ENCODE results near the gene AK8.

The AK8 gene

GRCh38 chr9:132733260-132733815, 144.7 kb downstream of the AK8 start:
- no peaks in the 10 kb centered on the region for H3K4me1 ChIP-seq (ENCODE audit: control insufficient read depth in 1 of 2, insufficient read depth in 1 of 2, low read depth in 1 of 2, low read length in 1 of 2)
- no peaks in the 10 kb centered on the region for H3K36me3 ChIP-seq
- H3K9me3 ChIP-seq, result no peaks in the 10 kb centered on the region
- no peak overlapping the region for H3K4me3 ChIP-seq (ENCODE audit: low read depth in 1 of 2, low read length in 1 of 2)
- TF ChIP-seq CTCF (IDR thresholded peaks at IDR 0.05), result no peak
- H3K27me3 ChIP-seq, result peaks cover 5% of the 10 kb centered on the region
- H3K27ac ChIP-seq, result no peak overlapping the region

GRCh38 chr9:132732326-132733259, 145.5 kb downstream of the AK8 start:
- Histone ChIP-seq H3K4me3 (ENCODE audit: low read depth in 1 of 2, low read length in 1 of 2) (no peak overlapping the region), H3K36me3 (no peaks in the 10 kb centered on the region)

GRCh38 chr9:132731230-132731629, 146.9 kb downstream of the AK8 start:
- Histone ChIP-seq H3K4me1 (ENCODE audit: control insufficient read depth in 1 of 2, insufficient read depth in 1 of 2, low read depth in 1 of 2, low read length in 1 of 2) (no peaks in the 10 kb centered on the region), H3K36me3 (no peaks in the 10 kb centered on the region), H3K9me3 (no peaks in the 10 kb centered on the region), H3K27ac (no peak overlapping the region), H3K27me3 (peaks cover 15% of the 10 kb centered on the region), H3K4me3 (ENCODE audit: low read depth in 1 of 2, low read length in 1 of 2) (no peak overlapping the region)
- TF ChIP-seq CTCF (IDR thresholded peaks at IDR 0.05), result no peak

More at GRCh38 chr9:132732326-132733259, 145.5 kb downstream of the AK8 start:
- H3K9me3 ChIP-seq, result no peaks in the 10 kb centered on the region
- H3K4me1 ChIP-seq (ENCODE audit: control insufficient read depth in 1 of 2, insufficient read depth in 1 of 2, low read depth in 1 of 2, low read length in 1 of 2), result no peaks in the 10 kb centered on the region
- H3K27ac ChIP-seq, result no peak overlapping the region
- H3K27me3 ChIP-seq, result peaks cover 4% of the 10 kb centered on the region
- TF ChIP-seq CTCF (IDR thresholded peaks at IDR 0.05), result no peak

GRCh38 chr9:132730054-132731033, 147.7 kb downstream of the AK8 start:
- H3K4me1 ChIP-seq (ENCODE audit: control insufficient read depth in 1 of 2, insufficient read depth in 1 of 2, low read depth in 1 of 2, low read length in 1 of 2), result no peaks in the 10 kb centered on the region
- no peak overlapping the region for H3K4me3 ChIP-seq (ENCODE audit: low read depth in 1 of 2, low read length in 1 of 2)
- no peaks in the 10 kb centered on the region for H3K36me3 ChIP-seq
- H3K9me3 ChIP-seq, result no peaks in the 10 kb centered on the region
- peaks cover 15% of the 10 kb centered on the region for H3K27me3 ChIP-seq
- no peak for TF ChIP-seq CTCF (IDR thresholded peaks at IDR 0.05)
- no peak overlapping the region for H3K27ac ChIP-seq

GRCh38 chr9:132729235-132729890, 148.7 kb downstream of the AK8 start:
- no peaks in the 10 kb centered on the region for H3K4me1 ChIP-seq (ENCODE audit: control insufficient read depth in 1 of 2, insufficient read depth in 1 of 2, low read depth in 1 of 2, low read length in 1 of 2)
- no peak overlapping the region for H3K4me3 ChIP-seq (ENCODE audit: low read depth in 1 of 2, low read length in 1 of 2)
- TF ChIP-seq CTCF (IDR thresholded peaks at IDR 0.05), result no peak
- no peaks in the 10 kb centered on the region for H3K36me3 ChIP-seq
- H3K27me3 ChIP-seq, result peaks cover 15% of the 10 kb centered on the region
- H3K9me3 ChIP-seq, result no peaks in the 10 kb centered on the region
- H3K27ac ChIP-seq, result no peak overlapping the region
